A673 (cell line): ENCODE data around the gene UGT1A8. TPM values are rescaled to one million over a fixed set of nuclear protein-coding genes. Genes with fewer than 3 reads are reported as not detected.

ENCODE experiments used
- BruUV-seq: library from RNA; stranded (reverse); fragments of 400-500 nt; replicated peaks from 2 replicates; lab custom pipeline; 2021; lab: Mats Ljungman, UMichigan
- CTCF ChIA-PET: fragments of 300-600 bp; sonication (Branson Sonifier 250); formaldehyde crosslinking; loops from one replicate; lab custom pipeline; 2022; ENCODE audit warnings: antibody characterized with exemption; lab: Charles Lee
- POLR2A ChIA-PET: fragments of 300-600 bp; sonication (Branson Sonifier 250); formaldehyde crosslinking; loops from one replicate; lab custom pipeline; 2022; ENCODE audit warnings: antibody characterized with exemption; ENCODE audit not compliant: low non-redundant PET; lab: Charles Lee
- DNase-seq: peaks from one replicate; pipeline ENCODE4 v3.0.0-alpha.2; 2015; ENCODE audit warnings: low spot score
- H3K27ac ChIP-seq: fragments of 200-600 bp; sonication (generic); 2 replicates; pipeline ENCODE4 v1.5.1; 2016; ENCODE audit warnings: mixed run types, low read depth, mild to moderate bottlenecking, mixed read lengths, antibody characterized with exemption, low read length; ENCODE audit not compliant: poor library complexity, severe bottlenecking
- H3K27me3 ChIP-seq: fragments of 200-600 bp; sonication (generic); replicated peaks from 2 replicates; pipeline ENCODE4 v1.6.1; 2017; ENCODE audit warnings: mixed run types, low read depth, mild to moderate bottlenecking, mixed read lengths, antibody characterized with exemption, low read length; ENCODE audit not compliant: insufficient read depth, poor library complexity
- H3K36me3 ChIP-seq: fragments of 200-600 bp; sonication (generic); 2 replicates; pipeline ENCODE4 v1.6.1; 2016; ENCODE audit warnings: mixed run types, mild to moderate bottlenecking, mixed read lengths, antibody characterized with exemption, low read length; ENCODE audit not compliant: insufficient read depth, poor library complexity, severe bottlenecking
- H3K4me1 ChIP-seq: fragments of 200-600 bp; sonication (generic); 2 replicates; pipeline ENCODE4 v1.6.1; 2017; ENCODE audit warnings: mixed run types, mild to moderate bottlenecking, mixed read lengths, antibody characterized with exemption, low read length; ENCODE audit not compliant: insufficient read depth, poor library complexity, severe bottlenecking
- H3K4me3 ChIP-seq: fragments of 200-600 bp; sonication (generic); 2 replicates; pipeline ENCODE4 v1.5.1; 2016; ENCODE audit warnings: low read depth, mixed run types, mild to moderate bottlenecking, mixed read lengths, low read length; ENCODE audit not compliant: poor library complexity, severe bottlenecking
- H3K9me3 ChIP-seq: fragments of 200-600 bp; sonication (generic); 2 replicates; pipeline ENCODE4 v1.6.1; 2016; ENCODE audit warnings: mixed run types, low read depth, mild to moderate bottlenecking, mixed read lengths, antibody characterized with exemption, low read length; ENCODE audit not compliant: poor library complexity, severe bottlenecking
- CTCF ChIP-seq: fragments of 300-800, 200-600 bp; sonication (generic); conservative IDR thresholded peaks from 2 replicates; pipeline ENCODE4 v1.5.1; 2017; ENCODE audit warnings: low read depth, mild to moderate bottlenecking, antibody characterized with exemption, low read length, moderate library complexity, mixed read lengths
- EZH2 ChIP-seq: fragments of 200-600 bp; sonication (generic); IDR thresholded peaks from 2 replicates; pipeline ENCODE4 v1.6.1; 2017; ENCODE audit warnings: borderline replicate concordance, low read depth, mild to moderate bottlenecking, mixed read lengths, antibody characterized with exemption, low read length; ENCODE audit not compliant: poor library complexity, severe bottlenecking
- intact Hi-C: fragments of 100-400 bp; cut with micrococcal nuclease; formaldehyde crosslinking; loops from one replicate; pipeline ENCODE4 v1.10.0; 2022; ENCODE audit not compliant: unreplicated experiment
- total RNA-seq: library from RNA; stranded (reverse); gene quantifications from 2 replicates; pipeline ENCODE4 v1.2.3, GENCODE V29; 2021

The UGT1A8 gene
- total RNA-seq, 1 experiment from 2014 or later = not detected

GRCh38 chr2:233799087-233799665 lies 181.7 kb downstream of the UGT1A8 start:
- H3K4me3 ChIP-seq = no peak overlapping the region
- no peaks in the 10 kb centered on the region for H3K4me1 ChIP-seq
- H3K9me3 ChIP-seq = no peaks in the 10 kb centered on the region
- no peaks in the 10 kb centered on the region for H3K36me3 ChIP-seq
- no peak for TF ChIP-seq EZH2
- TF ChIP-seq CTCF = no peak
- intact Hi-C loops = no loop called here
- no peak for DNase-seq
- no peak overlapping the region for H3K27ac ChIP-seq
- ChIA-PET POLR2A (no interaction called here), CTCF (no interaction called here)
- no peaks in the 10 kb centered on the region for H3K27me3 ChIP-seq
- BruUV-seq = no TSS peak

GRCh38 chr2:233799716-233800115 lies 182.3 kb downstream of the UGT1A8 start:
- ChIA-PET POLR2A (no interaction called here), CTCF (no interaction called here)
- no peaks in the 10 kb centered on the region for H3K4me1 ChIP-seq
- no peaks in the 10 kb centered on the region for H3K27me3 ChIP-seq
- TF ChIP-seq CTCF (no peak), EZH2 (no peak)
- intact Hi-C loops = no loop called here
- no peaks in the 10 kb centered on the region for H3K9me3 ChIP-seq
- H3K27ac ChIP-seq = no peak overlapping the region
- H3K4me3 ChIP-seq = no peak overlapping the region
- no TSS peak for BruUV-seq
- DNase-seq = no peak
- no peaks in the 10 kb centered on the region for H3K36me3 ChIP-seq

- no peak for DNase-seq
- TF ChIP-seq EZH2 = no peak
- no peak for TF ChIP-seq CTCF
- no peaks in the 10 kb centered on the region for H3K27me3 ChIP-seq
- POLR2A ChIA-PET = no interaction called here
- no peaks in the 10 kb centered on the region for H3K4me1 ChIP-seq
- H3K9me3 ChIP-seq = no peaks in the 10 kb centered on the region
- H3K27ac ChIP-seq = no peak overlapping the region
- no peaks in the 10 kb centered on the region for H3K36me3 ChIP-seq
- intact Hi-C loops = no loop called here
- CTCF ChIA-PET = no interaction called here
- no peak overlapping the region for H3K4me3 ChIP-seq
- BruUV-seq = no TSS peak
Observed at GRCh38 chr2:233800208-233800607, 182.8 kb downstream of the UGT1A8 start.
